ENCODE measurements around the gene EXOC6. TPM values are rescaled to one million over a fixed set of nuclear protein-coding genes. Genes with fewer than 3 reads are reported as not detected.
A peak's percentile ranks its signal among the peaks of the same experiment; 100 is the strongest.

The EXOC6 gene
- total RNA-seq, 1 experiment from 2014 or later, result 12.9 TPM

DNA sequence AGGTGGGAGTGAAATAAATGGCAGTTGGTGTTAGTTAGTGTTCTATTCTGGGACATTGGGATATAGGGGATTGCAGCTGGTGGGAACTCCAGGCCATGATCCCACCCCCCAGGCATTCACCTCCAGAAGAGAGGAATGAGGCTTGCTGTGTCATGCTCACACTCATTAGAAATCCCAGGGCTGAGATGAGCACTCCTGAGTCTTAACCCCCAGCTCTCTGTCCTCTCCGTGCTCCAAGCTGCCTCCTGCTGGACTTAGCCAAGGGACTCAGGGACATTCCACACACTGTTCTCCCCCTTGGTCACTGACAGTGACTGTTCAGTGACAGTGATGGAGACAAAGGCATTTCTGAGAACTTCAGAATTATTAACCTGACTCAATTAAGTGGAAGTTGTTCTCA lies 246.9 kb downstream of the EXOC6 start:
- Histone ChIP-seq H3K9me2 (ENCODE audit: insufficient read depth) (no peaks in the 10 kb centered on the region), H3K4me2 (ENCODE audit: low read length) (no peak overlapping the region), H3K9ac (ENCODE audit: low read length) (no peak overlapping the region), H3K4me1 (ENCODE audit: control insufficient read depth in 1 of 2, insufficient read depth in 2 of 2, low read length in 2 of 2) (peaks cover 0 to 7% of the 10 kb centered on the region in 2 experiments; a peak in 1 of 4 replicates), H4K20me1 (ENCODE audit: insufficient read depth) (no peaks in the 10 kb centered on the region), H2AFZ (ENCODE audit: low read depth, low read length, poor library complexity, severe bottlenecking) (no peak overlapping the region), H3K79me2 (ENCODE audit: insufficient read depth, low read length) (no peaks in the 10 kb centered on the region), H3K36me3 (ENCODE audit: control insufficient read depth in 1 of 2, insufficient read depth in 2 of 2, low read length in 2 of 2) (no peaks in the 10 kb centered on the region), H3K27ac (ENCODE audit: low read depth, low read length) (no peak overlapping the region), H3K27me3 (ENCODE audit: insufficient read depth, low read length) (no peaks in the 10 kb centered on the region), H3K9me3 (ENCODE audit: control insufficient read depth in 1 of 2, insufficient read depth in 1 of 2, low read depth in 1 of 2, low read length in 2 of 2) (no peaks in the 10 kb centered on the region), H3K4me3 (replicated peaks in 1 of 2; ENCODE audit: low read depth in 1 of 2, low read length in 2 of 2) (no peak overlapping the region)
- intact Hi-C loops (cut with micrococcal nuclease), result no loop called here
- TF ChIP-seq SP1 (IDR thresholded peaks at IDR 0.05; ENCODE audit: low read depth) (no peak), SIN3A (IDR thresholded peaks at IDR 0.05; ENCODE audit: low read depth) (no peak), YY1 (IDR thresholded peaks at IDR 0.05; ENCODE audit: extremely low read depth, insufficient replicate concordance, low read depth, low read length) (no peak), TCF7L2 (IDR thresholded peaks at IDR 0.05; ENCODE audit: borderline replicate concordance, extremely low read depth, insufficient read depth, insufficient read length) (no peak), JUND (IDR thresholded peaks at IDR 0.05) (no peak), ZNF274 (IDR thresholded peaks at IDR 0.05; ENCODE audit: low read depth, low read length) (no peak), CEBPB (IDR thresholded peaks at IDR 0.05; ENCODE audit: low read depth) (no peak), RAD21 (IDR thresholded peaks at IDR 0.05; ENCODE audit: low read depth) (no peak), SRF (IDR thresholded peaks at IDR 0.05; ENCODE audit: low read depth) (no peak), POLR2AphosphoS5 (IDR thresholded peaks at IDR 0.05; ENCODE audit: low read depth, low read length) (no peak)
- TF ChIP-seq, protein P1, sequence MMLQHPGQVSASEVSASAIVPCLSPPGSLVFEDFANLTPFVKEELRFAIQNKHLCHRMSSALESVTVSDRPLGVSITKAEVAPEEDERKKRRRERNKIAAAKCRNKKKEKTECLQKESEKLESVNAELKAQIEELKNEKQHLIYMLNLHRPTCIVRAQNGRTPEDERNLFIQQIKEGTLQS (IDR thresholded peaks at IDR 0.05), result no peak
- TF ChIP-seq, protein P2, sequence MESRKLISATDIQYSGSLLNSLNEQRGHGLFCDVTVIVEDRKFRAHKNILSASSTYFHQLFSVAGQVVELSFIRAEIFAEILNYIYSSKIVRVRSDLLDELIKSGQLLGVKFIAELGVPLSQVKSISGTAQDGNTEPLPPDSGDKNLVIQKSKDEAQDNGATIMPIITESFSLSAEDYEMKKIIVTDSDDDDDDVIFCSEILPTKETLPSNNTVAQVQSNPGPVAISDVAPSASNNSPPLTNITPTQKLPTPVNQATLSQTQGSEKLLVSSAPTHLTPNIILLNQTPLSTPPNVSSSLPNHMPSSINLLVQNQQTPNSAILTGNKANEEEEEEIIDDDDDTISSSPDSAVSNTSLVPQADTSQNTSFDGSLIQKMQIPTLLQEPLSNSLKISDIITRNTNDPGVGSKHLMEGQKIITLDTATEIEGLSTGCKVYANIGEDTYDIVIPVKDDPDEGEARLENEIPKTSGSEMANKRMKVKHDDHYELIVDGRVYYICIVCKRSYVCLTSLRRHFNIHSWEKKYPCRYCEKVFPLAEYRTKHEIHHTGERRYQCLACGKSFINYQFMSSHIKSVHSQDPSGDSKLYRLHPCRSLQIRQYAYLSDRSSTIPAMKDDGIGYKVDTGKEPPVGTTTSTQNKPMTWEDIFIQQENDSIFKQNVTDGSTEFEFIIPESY (IDR thresholded peaks at IDR 0.05; ENCODE audit: extremely low read depth, insufficient replicate concordance, low read length), result no peak
- RAD21 ChIA-PET (ENCODE audit: low non-redundant PET in 1 of 2, low total read pairs in 2 of 2, uncharacterized antibody in 2 of 2, unreplicated experiment in 2 of 2), result no interaction called here
- ATAC-seq (peak; percentile 58; the same call in 1 of the 2 replicates), DNase-seq (ENCODE audit: low read depth, low spot score) (no peak)
- CTCF ChIA-PET, result interaction anchor here (1.4 kb wide), 1 partner anchor 21 kb away, joined by 3 read pairs; no protein-coding TSS in a partner anchor
- BruUV-seq (replicated peaks), result no TSS peak
- POLR2A ChIA-PET, result no interaction called here
